ENCODE data around the gene ARHGAP6. TPM values are rescaled to one million over a fixed set of nuclear protein-coding genes. Genes with fewer than 3 reads are reported as not detected.

Gene ARHGAP6
- polyA plus RNA-seq, 1 experiment = 1.3 TPM

GRCh38 chrX:11349661-11350337 lies 315.9 kb downstream of the ARHGAP6 start:
- no peaks in the 10 kb centered on the region for H3K27me3 ChIP-seq (ENCODE audit: control insufficient read depth, insufficient read depth, low read length)
- no peak overlapping the region for H3K4me3 ChIP-seq (ENCODE audit: low read depth, low read length)
- POLR2A ChIA-PET = no interaction called here
- no peak for DNase-seq (ENCODE audit: low read depth)
- CTCF ChIA-PET = no interaction called here
- TF ChIP-seq CTCF (IDR thresholded peaks at IDR 0.05; ENCODE audit: insufficient read depth, low read depth, low read length) = no peak
- no peaks in the 10 kb centered on the region for H3K36me3 ChIP-seq (ENCODE audit: control insufficient read depth, insufficient read depth, low read length)

GRCh38 chrX:11349020-11349419 lies 316.7 kb downstream of the ARHGAP6 start:
- no peaks in the 10 kb centered on the region for H3K36me3 ChIP-seq (ENCODE audit: control insufficient read depth, insufficient read depth, low read length)
- no peak overlapping the region for H3K4me3 ChIP-seq (ENCODE audit: low read depth, low read length)
- H3K27me3 ChIP-seq (ENCODE audit: control insufficient read depth, insufficient read depth, low read length) = no peaks in the 10 kb centered on the region
- TF ChIP-seq CTCF (IDR thresholded peaks at IDR 0.05; ENCODE audit: insufficient read depth, low read depth, low read length) = no peak
- CTCF ChIA-PET = no interaction called here
- POLR2A ChIA-PET = no interaction called here
- DNase-seq (ENCODE audit: low read depth) = no peak

GRCh38 chrX:11347300-11347699 lies 318.4 kb downstream of the ARHGAP6 start:
- TF ChIP-seq CTCF (IDR thresholded peaks at IDR 0.05; ENCODE audit: insufficient read depth, low read depth, low read length) = no peak
- Histone ChIP-seq H3K36me3 (ENCODE audit: control insufficient read depth, insufficient read depth, low read length) (no peaks in the 10 kb centered on the region), H3K4me3 (ENCODE audit: low read depth, low read length) (no peak overlapping the region), H3K27me3 (ENCODE audit: control insufficient read depth, insufficient read depth, low read length) (no peaks in the 10 kb centered on the region)
- DNase-seq (ENCODE audit: low read depth) = no peak
- ChIA-PET CTCF (no interaction called here), POLR2A (no interaction called here)

- no peaks in the 10 kb centered on the region for H3K27me3 ChIP-seq (ENCODE audit: control insufficient read depth, insufficient read depth, low read length)
- H3K36me3 ChIP-seq (ENCODE audit: control insufficient read depth, insufficient read depth, low read length) = no peaks in the 10 kb centered on the region
- CTCF ChIA-PET = no interaction called here
- TF ChIP-seq CTCF (IDR thresholded peaks at IDR 0.05; ENCODE audit: insufficient read depth, low read depth, low read length) = no peak
- POLR2A ChIA-PET = no interaction called here
- no peak overlapping the region for H3K4me3 ChIP-seq (ENCODE audit: low read depth, low read length)
- no peak for DNase-seq (ENCODE audit: low read depth)
These were observed 319.5 kb downstream of the ARHGAP6 start for GRCh38 chrX:11346121-11346682.

GRCh38 chrX:11342673-11343072 lies 323.0 kb downstream of the ARHGAP6 start:
- TF ChIP-seq CTCF (IDR thresholded peaks at IDR 0.05; ENCODE audit: insufficient read depth, low read depth, low read length) = no peak

More at GRCh38 chrX:11342673-11343072, 323.0 kb downstream of the ARHGAP6 start:
- Histone ChIP-seq H3K36me3 (ENCODE audit: control insufficient read depth, insufficient read depth, low read length) (no peaks in the 10 kb centered on the region), H3K27me3 (ENCODE audit: control insufficient read depth, insufficient read depth, low read length) (no peaks in the 10 kb centered on the region), H3K4me3 (ENCODE audit: low read depth, low read length) (no peak overlapping the region)
- POLR2A ChIA-PET = no interaction called here
- DNase-seq (ENCODE audit: low read depth) = no peak
- CTCF ChIA-PET = interaction anchor here (1.8 kb wide), 1 partner anchor 39 kb away, joined by 4 read pairs; no protein-coding TSS in a partner anchor

Data from BJ (cell line).